OCI-LY1 (cell line): ENCODE data around the gene DGCR8.

Experiments used
- H2AFZ ChIP-seq: fragments of 200-600 bp; sonication (generic), shearing (Covaris generic); 2 replicates; pipeline ENCODE4 v1.6.0; 2014; ENCODE audit warnings: antibody characterized with exemption, mild to moderate bottlenecking, low read length
- H3F3A ChIP-seq: fragments of 200-600 bp; sonication (generic), shearing (Covaris generic); 2 replicates; pipeline ENCODE4 v1.6.0; 2014; ENCODE audit warnings: mild to moderate bottlenecking, antibody characterized with exemption, low read length, moderate library complexity; ENCODE audit not compliant: insufficient read depth
- H3K27ac ChIP-seq: fragments of 200-600 bp; sonication (generic); 2 replicates; pipeline ENCODE4 v1.5.1; 2014; ENCODE audit warnings: low read length, mixed run types, mild to moderate bottlenecking, low read depth; ENCODE audit not compliant: poor library complexity, severe bottlenecking
- H3K27me3 ChIP-seq: fragments of 200-600 bp; sonication (generic); 2 replicates; pipeline ENCODE4 v1.6.0; 2014; ENCODE audit warnings: antibody characterized with exemption, mild to moderate bottlenecking, low read length, moderate library complexity; ENCODE audit not compliant: insufficient read depth
- H3K36me3 ChIP-seq: fragments of 200-600 bp; sonication (generic); 2 replicates; pipeline ENCODE4 v1.6.1; 2014; ENCODE audit warnings: mild to moderate bottlenecking, antibody characterized with exemption, low read length, moderate library complexity, mixed read lengths; ENCODE audit not compliant: insufficient read depth
- H3K4me1 ChIP-seq: fragments of 200-600 bp; sonication (generic); 2 replicates; pipeline ENCODE4 v1.5.1; 2014; ENCODE audit warnings: mild to moderate bottlenecking, low read length, moderate library complexity; ENCODE audit not compliant: insufficient read depth, severe bottlenecking
- H3K4me2 ChIP-seq: fragments of 200-600 bp; sonication (generic), shearing (Covaris generic); 2 replicates; pipeline ENCODE4 v1.6.1; 2014; ENCODE audit warnings: low read length
- H3K4me3 ChIP-seq: fragments of 200-600 bp; sonication (generic); 2 replicates; pipeline ENCODE4 v1.5.1; 2014; ENCODE audit warnings: low read length, low read depth, mild to moderate bottlenecking, mixed read lengths; ENCODE audit not compliant: poor library complexity, severe bottlenecking
- H3K79me2 ChIP-seq: fragments of 200-600 bp; shearing (Covaris generic); 2 replicates; pipeline ENCODE4 v1.6.1; 2016; ENCODE audit warnings: mixed run types, low read length, mixed read lengths; ENCODE audit not compliant: insufficient read depth
- H3K9ac ChIP-seq: fragments of 200-600 bp; sonication (generic), shearing (Covaris generic); 2 replicates; pipeline ENCODE4 v1.6.1; 2014; ENCODE audit warnings: mild to moderate bottlenecking, low read length, mixed read lengths
- H3K9me2 ChIP-seq: fragments of 200-600 bp; sonication (generic), shearing (Covaris generic); 2 replicates; pipeline ENCODE4 v1.6.1; 2014; ENCODE audit warnings: low read depth, mild to moderate bottlenecking, low read length, mixed read lengths
- H3K9me3 ChIP-seq: fragments of 200-600 bp; shearing (Covaris generic); 2 replicates; pipeline ENCODE4 v1.6.1; 2014; ENCODE audit warnings: low read length, mixed read lengths
- H4K20me1 ChIP-seq: fragments of 200-600 bp; sonication (generic), shearing (Covaris generic); 2 replicates; pipeline ENCODE4 v1.6.0; 2016; ENCODE audit warnings: mild to moderate bottlenecking, low read length; ENCODE audit not compliant: insufficient read depth
- EZH2 ChIP-seq: fragments of 200-600 bp; sonication (generic), shearing (Covaris generic); IDR thresholded peaks from 2 replicates; pipeline ENCODE4 v1.8.0; 2017; ENCODE audit warnings: borderline replicate concordance, mixed run types, mild to moderate bottlenecking, antibody characterized with exemption, low read length, moderate library complexity, mixed read lengths
- TF ChIP-seq, protein P1 (sequence below): fragments of 200-600 bp; sonication (generic), shearing (Covaris generic); IDR thresholded peaks from 2 replicates; pipeline ENCODE4 v1.5.1; 2017; ENCODE audit warnings: mild to moderate bottlenecking, antibody characterized with exemption, low read length, moderate library complexity, mixed read lengths

The DGCR8 gene

GRCh38 chr22:20089977-20090729 lies 10.1 kb downstream of the DGCR8 start:
- Histone ChIP-seq H3K4me3 (no peak overlapping the region), H3K9me3 (no peaks in the 10 kb centered on the region), H4K20me1 (no peaks in the 10 kb centered on the region), H3K4me1 (peaks cover 2% of the 10 kb centered on the region), H3K27me3 (no peaks in the 10 kb centered on the region), H3K27ac (no peak overlapping the region), H3F3A (no peaks in the 10 kb centered on the region), H3K4me2 (no peak overlapping the region), H3K9ac (no peak overlapping the region), H3K36me3 (peaks cover 99% of the 10 kb centered on the region), H2AFZ (no peak overlapping the region), H3K9me2 (no peaks in the 10 kb centered on the region), H3K79me2 (peaks cover 5% of the 10 kb centered on the region; the same call in 1 of the 2 replicates)
- no peak for TF ChIP-seq EZH2
- TF ChIP-seq, protein P1, sequence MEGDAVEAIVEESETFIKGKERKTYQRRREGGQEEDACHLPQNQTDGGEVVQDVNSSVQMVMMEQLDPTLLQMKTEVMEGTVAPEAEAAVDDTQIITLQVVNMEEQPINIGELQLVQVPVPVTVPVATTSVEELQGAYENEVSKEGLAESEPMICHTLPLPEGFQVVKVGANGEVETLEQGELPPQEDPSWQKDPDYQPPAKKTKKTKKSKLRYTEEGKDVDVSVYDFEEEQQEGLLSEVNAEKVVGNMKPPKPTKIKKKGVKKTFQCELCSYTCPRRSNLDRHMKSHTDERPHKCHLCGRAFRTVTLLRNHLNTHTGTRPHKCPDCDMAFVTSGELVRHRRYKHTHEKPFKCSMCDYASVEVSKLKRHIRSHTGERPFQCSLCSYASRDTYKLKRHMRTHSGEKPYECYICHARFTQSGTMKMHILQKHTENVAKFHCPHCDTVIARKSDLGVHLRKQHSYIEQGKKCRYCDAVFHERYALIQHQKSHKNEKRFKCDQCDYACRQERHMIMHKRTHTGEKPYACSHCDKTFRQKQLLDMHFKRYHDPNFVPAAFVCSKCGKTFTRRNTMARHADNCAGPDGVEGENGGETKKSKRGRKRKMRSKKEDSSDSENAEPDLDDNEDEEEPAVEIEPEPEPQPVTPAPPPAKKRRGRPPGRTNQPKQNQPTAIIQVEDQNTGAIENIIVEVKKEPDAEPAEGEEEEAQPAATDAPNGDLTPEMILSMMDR, result no peak

DNA sequence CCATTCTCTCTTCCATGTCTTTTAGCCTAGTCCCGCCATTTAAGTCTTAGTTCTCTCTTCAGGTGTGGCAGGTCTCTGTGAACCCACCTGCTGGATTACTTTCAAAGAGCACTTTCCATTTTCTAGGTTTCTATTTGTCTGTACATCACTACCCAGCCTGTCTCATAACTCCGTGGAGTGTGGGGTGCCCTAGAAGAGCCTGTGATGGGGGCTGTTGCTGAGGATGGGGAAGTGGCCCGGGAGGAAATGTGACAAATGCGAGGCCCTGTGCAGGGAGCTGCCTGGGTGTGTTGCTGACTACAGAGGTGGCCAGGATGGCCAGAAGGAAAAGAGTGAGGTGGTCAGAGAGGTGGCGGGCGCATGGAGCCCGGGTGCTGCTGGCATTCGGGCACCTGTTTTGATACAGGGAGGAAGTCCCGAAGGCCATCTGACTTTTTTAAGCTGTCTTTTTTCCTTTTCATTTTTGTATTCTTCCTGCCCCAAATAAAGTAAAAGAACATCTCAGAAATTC lies 10.7 kb downstream of the DGCR8 start:
- TF ChIP-seq, protein P1, result no peak
- no peak for TF ChIP-seq EZH2
- Histone ChIP-seq H3K27me3 (no peaks in the 10 kb centered on the region), H3K4me1 (no peaks in the 10 kb centered on the region), H2AFZ (no peak overlapping the region), H4K20me1 (no peaks in the 10 kb centered on the region), H3K79me2 (no peaks in the 10 kb centered on the region), H3K36me3 (peaks cover 99% of the 10 kb centered on the region), H3K9me3 (no peaks in the 10 kb centered on the region), H3K9me2 (no peaks in the 10 kb centered on the region), H3K4me2 (no peak overlapping the region), H3K27ac (no peak overlapping the region), H3K9ac (no peak overlapping the region), H3K4me3 (no peak overlapping the region), H3F3A (no peaks in the 10 kb centered on the region)

- Histone ChIP-seq H3K4me3 (no peak overlapping the region), H3K9me2 (no peaks in the 10 kb centered on the region), H3K9me3 (no peaks in the 10 kb centered on the region), H3K79me2 (no peaks in the 10 kb centered on the region), H3K4me2 (no peak overlapping the region), H3F3A (no peaks in the 10 kb centered on the region), H3K27ac (no peak overlapping the region), H4K20me1 (no peaks in the 10 kb centered on the region), H3K9ac (no peak overlapping the region), H3K4me1 (no peaks in the 10 kb centered on the region), H2AFZ (no peak overlapping the region), H3K27me3 (no peaks in the 10 kb centered on the region), H3K36me3 (peaks cover 99% of the 10 kb centered on the region)
- TF ChIP-seq, protein P1, result no peak
- no peak for TF ChIP-seq EZH2
Measured at GRCh38 chr22:20091690-20092476, 11.8 kb downstream of the DGCR8 start.
